ENCODE measurements around the gene DPH6. TPM values are rescaled to one million over a fixed set of nuclear protein-coding genes. Genes with fewer than 3 reads are reported as not detected.
A peak's percentile ranks its signal among the peaks of the same experiment; 100 is the strongest.

Gene DPH6
- total RNA-seq, 1 donor from 2014 or later = 20.6 TPM

DNA sequence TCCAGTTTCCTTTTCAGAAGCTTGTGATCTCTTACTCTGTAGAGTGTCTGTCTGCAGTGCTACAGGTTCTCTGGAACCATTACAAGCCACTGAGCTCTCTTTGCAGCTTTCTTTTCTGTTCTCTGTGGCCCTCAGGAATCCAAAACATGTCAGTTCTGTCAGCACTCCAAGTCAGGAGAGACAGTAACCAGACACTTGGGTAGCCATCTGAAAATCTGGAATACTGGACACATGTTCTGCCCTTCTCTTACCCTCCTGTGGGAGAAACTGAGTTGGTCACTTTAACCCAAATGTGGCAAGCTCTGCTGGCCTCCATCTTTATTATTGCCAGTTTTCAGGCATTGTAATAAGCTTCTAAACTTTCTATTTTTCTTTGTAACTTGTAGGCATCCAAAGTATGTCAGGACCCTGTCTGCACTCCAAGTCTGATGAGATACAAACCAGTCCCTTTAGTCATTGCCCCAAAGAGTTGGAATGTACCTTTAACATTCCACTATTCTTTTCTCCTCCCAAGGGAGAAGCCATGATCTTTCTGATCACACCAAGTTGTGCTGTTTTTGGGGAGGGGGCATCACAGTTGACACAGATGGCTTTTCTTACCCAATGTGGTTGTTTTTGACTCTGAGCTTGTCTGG is 183.7 kb downstream of the DPH6 start:
- no peak for DNase-seq (ENCODE audit: low spot score in 2 of 2, unreplicated experiment in 2 of 2)

GRCh38 chr15:35358824-35359223 is 187.1 kb downstream of the DPH6 start:
- TF ChIP-seq, protein P1, sequence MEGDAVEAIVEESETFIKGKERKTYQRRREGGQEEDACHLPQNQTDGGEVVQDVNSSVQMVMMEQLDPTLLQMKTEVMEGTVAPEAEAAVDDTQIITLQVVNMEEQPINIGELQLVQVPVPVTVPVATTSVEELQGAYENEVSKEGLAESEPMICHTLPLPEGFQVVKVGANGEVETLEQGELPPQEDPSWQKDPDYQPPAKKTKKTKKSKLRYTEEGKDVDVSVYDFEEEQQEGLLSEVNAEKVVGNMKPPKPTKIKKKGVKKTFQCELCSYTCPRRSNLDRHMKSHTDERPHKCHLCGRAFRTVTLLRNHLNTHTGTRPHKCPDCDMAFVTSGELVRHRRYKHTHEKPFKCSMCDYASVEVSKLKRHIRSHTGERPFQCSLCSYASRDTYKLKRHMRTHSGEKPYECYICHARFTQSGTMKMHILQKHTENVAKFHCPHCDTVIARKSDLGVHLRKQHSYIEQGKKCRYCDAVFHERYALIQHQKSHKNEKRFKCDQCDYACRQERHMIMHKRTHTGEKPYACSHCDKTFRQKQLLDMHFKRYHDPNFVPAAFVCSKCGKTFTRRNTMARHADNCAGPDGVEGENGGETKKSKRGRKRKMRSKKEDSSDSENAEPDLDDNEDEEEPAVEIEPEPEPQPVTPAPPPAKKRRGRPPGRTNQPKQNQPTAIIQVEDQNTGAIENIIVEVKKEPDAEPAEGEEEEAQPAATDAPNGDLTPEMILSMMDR (IDR thresholded peaks at IDR 0.05; ENCODE audit: unreplicated experiment) = no peak
- Mint-ChIP-seq H3K9me3 (peaks cover 78% of the 10 kb centered on the region), H3K27me3 (ENCODE audit: low read depth) (no peaks in the 10 kb centered on the region), H3K27ac (no peak overlapping the region), H3K4me3 (no peak overlapping the region), H3K36me3 (peaks cover 67% of the 10 kb centered on the region), H3K4me1 (no peaks in the 10 kb centered on the region)
- DNase-seq (ENCODE audit: low spot score in 2 of 2, unreplicated experiment in 2 of 2) = no peak

More for the DNA sequence above, 183.7 kb downstream of the DPH6 start:
- Mint-ChIP-seq H3K9me3 (peaks cover 76% of the 10 kb centered on the region), H3K36me3 (peaks cover 63% of the 10 kb centered on the region), H3K27me3 (ENCODE audit: low read depth) (no peaks in the 10 kb centered on the region), H3K4me1 (no peaks in the 10 kb centered on the region), H3K4me3 (no peak overlapping the region), H3K27ac (no peak overlapping the region)
- TF ChIP-seq, protein P1 (IDR thresholded peaks at IDR 0.05; ENCODE audit: unreplicated experiment) = no peak

- H3K27ac Mint-ChIP-seq = no peak overlapping the region
- no peaks in the 10 kb centered on the region for H3K27me3 Mint-ChIP-seq (ENCODE audit: low read depth)
- no peaks in the 10 kb centered on the region for H3K4me1 Mint-ChIP-seq
- DNase-seq (ENCODE audit: low spot score in 2 of 2, unreplicated experiment in 2 of 2) = no peak
- no peak overlapping the region for H3K4me3 Mint-ChIP-seq
- TF ChIP-seq, protein P1 (IDR thresholded peaks at IDR 0.05; ENCODE audit: unreplicated experiment) = no peak
- H3K36me3 Mint-ChIP-seq = peaks cover 15% of the 10 kb centered on the region
- H3K9me3 Mint-ChIP-seq = peaks cover 58% of the 10 kb centered on the region
These were observed 194.9 kb downstream of the DPH6 start for GRCh38 chr15:35351059-35351458.

DNA sequence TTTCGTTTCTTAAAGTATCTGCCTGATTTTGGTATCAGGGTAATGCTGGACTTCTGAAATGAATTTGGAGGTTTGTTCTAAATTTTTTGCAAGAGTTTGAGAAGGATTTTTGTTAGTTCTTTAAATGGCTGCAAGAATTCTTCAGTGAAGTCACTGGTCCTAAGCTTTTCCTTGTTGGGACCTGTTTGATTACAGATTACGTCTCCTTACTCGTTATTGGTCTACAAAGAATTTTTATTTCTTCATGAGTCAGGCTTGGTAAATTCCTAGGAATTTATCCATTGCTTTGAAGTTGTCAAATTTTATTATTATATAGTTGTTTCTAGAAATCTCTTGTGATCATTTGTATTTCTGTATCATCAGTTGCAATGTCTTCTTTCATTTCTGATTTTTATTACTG is 196.0 kb downstream of the DPH6 start:
- peaks cover 2% of the 10 kb centered on the region for H3K4me1 Mint-ChIP-seq
- H3K27me3 Mint-ChIP-seq (ENCODE audit: low read depth) = no peaks in the 10 kb centered on the region
- no peak overlapping the region for H3K4me3 Mint-ChIP-seq
- peaks cover 46% of the 10 kb centered on the region for H3K9me3 Mint-ChIP-seq
- TF ChIP-seq, protein P1 (IDR thresholded peaks at IDR 0.05; ENCODE audit: unreplicated experiment) = no peak
- DNase-seq (ENCODE audit: low spot score in 2 of 2, unreplicated experiment in 2 of 2) = no peak
- H3K36me3 Mint-ChIP-seq = peaks cover 9% of the 10 kb centered on the region
- H3K27ac Mint-ChIP-seq = no peak overlapping the region

DNA sequence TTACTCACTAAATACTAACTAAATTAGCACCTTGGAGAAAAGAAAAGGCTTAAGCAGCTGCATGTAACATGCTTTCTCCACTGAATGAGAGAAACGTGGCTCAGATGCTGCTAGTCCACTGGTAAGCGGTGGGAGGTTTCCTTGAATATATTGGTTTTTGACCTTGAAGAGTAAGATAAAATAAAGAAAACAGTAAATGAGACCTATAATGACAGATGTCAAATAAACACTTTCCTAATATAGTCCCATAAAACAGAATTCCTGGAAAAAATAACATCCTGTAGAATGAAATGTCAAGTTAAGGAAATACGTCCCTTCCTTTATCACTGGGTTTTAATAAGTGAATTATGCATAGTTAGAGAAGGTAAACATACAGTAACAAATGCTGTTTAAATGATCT is 215.0 kb downstream of the DPH6 start:
- Mint-ChIP-seq H3K4me1 (peaks cover 36% of the 10 kb centered on the region), H3K9me3 (peaks cover 14% of the 10 kb centered on the region), H3K27ac (peak overlapping the region; percentile 34), H3K27me3 (ENCODE audit: low read depth) (no peaks in the 10 kb centered on the region), H3K36me3 (peaks cover 9% of the 10 kb centered on the region), H3K4me3 (no peak overlapping the region)
- no peak for DNase-seq (ENCODE audit: low spot score in 2 of 2, unreplicated experiment in 2 of 2)
- TF ChIP-seq, protein P1 (IDR thresholded peaks at IDR 0.05; ENCODE audit: unreplicated experiment) = no peak

All from mesothelial cell of epicardium (in vitro differentiated cells).